DND-41 (cell line): ENCODE measurements around the gene ATP6V0E1.

Source experiments
- ATAC-seq: fragments of 200-7000 bp; cut with Tn5 transposase; 3 replicates; pipeline ENCODE4 v1.9.1; 2021; ENCODE audit warnings: low read depth; ENCODE audit not compliant: insufficient read depth
- DNase-seq: peaks from one replicate; pipeline ENCODE4 v3.0.0-alpha.2; 2020
- H2AFZ ChIP-seq: 2 replicates; pipeline ENCODE4 v1.6.0; 2012; ENCODE audit warnings: low read depth, low read length
- H3K27ac ChIP-seq: 2 replicates; pipeline ENCODE4 v1.5.1; 2012; ENCODE audit warnings: low read length, inconsistent platforms
- H3K27me3 ChIP-seq: fragments of 200-600 bp; sonication (generic); 2 replicates; pipeline ENCODE4 v1.6.0; 2012; ENCODE audit warnings: low read length, mild to moderate bottlenecking, inconsistent platforms; ENCODE audit not compliant: insufficient read depth, poor library complexity
- H3K36me3 ChIP-seq: 2 replicates; pipeline ENCODE4 v1.5.1; 2012; ENCODE audit warnings: low read length, inconsistent platforms; ENCODE audit not compliant: insufficient read depth
- H3K4me1 ChIP-seq: 2 replicates; pipeline ENCODE4 v1.5.1; 2012; ENCODE audit warnings: mild to moderate bottlenecking, low read length; ENCODE audit not compliant: insufficient read depth
- H3K4me2 ChIP-seq: 2 replicates; pipeline ENCODE4 v1.6.0; 2012; ENCODE audit warnings: mild to moderate bottlenecking, moderate library complexity, low read length, inconsistent platforms; ENCODE audit not compliant: insufficient read depth
- H3K4me3 ChIP-seq, 2 experiments: fragments of 200-600 bp in 1 of 2; shearing (Covaris generic) in 1 of 2; 2 replicates each; pipeline ENCODE4 v1.5.1; 2012 to 2016; ENCODE audit warnings: inconsistent platforms in 2 of 2, low read length in 2 of 2, mild to moderate bottlenecking in 2 of 2, low read depth in 1 of 2, moderate library complexity in 1 of 2
- H3K79me2 ChIP-seq: 2 replicates; pipeline ENCODE4 v1.6.0; 2012; ENCODE audit warnings: low read length, inconsistent platforms; ENCODE audit not compliant: insufficient read depth
- H3K9ac ChIP-seq: 2 replicates; pipeline ENCODE4 v1.6.0; 2012; ENCODE audit warnings: low read depth, mild to moderate bottlenecking, inconsistent platforms, low read length, moderate library complexity
- H3K9me3 ChIP-seq: 2 replicates; pipeline ENCODE4 v1.5.1; 2012; ENCODE audit warnings: low read length, moderate library complexity, mild to moderate bottlenecking, inconsistent platforms; ENCODE audit not compliant: insufficient read depth, severe bottlenecking
- H4K20me1 ChIP-seq: 2 replicates; pipeline ENCODE4 v1.6.0; 2012; ENCODE audit warnings: low read length; ENCODE audit not compliant: insufficient read depth
- CTCF ChIP-seq: IDR thresholded peaks from 2 replicates; pipeline ENCODE4 v1.5.1; 2012; ENCODE audit warnings: borderline replicate concordance, low read length, moderate library complexity, mild to moderate bottlenecking; ENCODE audit not compliant: poor library complexity, severe bottlenecking; ENCODE audit errors: extremely low read depth
- EZH2 ChIP-seq: IDR thresholded peaks from 3 replicates; pipeline ENCODE4 v1.6.1; 2012; ENCODE audit warnings: borderline replicate concordance, low read depth, mild to moderate bottlenecking, moderate library complexity, low read length, inconsistent platforms; ENCODE audit not compliant: severe bottlenecking

ATP6V0E1 gene

GRCh38 chr5:173018358-173018757, 34.8 kb downstream of the ATP6V0E1 start:
- H3K27me3 ChIP-seq, result no peaks in the 10 kb centered on the region
- no peak for ATAC-seq
- H3K9ac ChIP-seq, result no peak overlapping the region
- no peaks in the 10 kb centered on the region for H3K9me3 ChIP-seq
- H4K20me1 ChIP-seq, result peaks cover 54% of the 10 kb centered on the region
- H2AFZ ChIP-seq, result no peak overlapping the region
- H3K27ac ChIP-seq, result no peak overlapping the region
- H3K36me3 ChIP-seq, result peaks cover 35% of the 10 kb centered on the region
- DNase-seq, result no peak
- H3K79me2 ChIP-seq, result peaks cover 86% of the 10 kb centered on the region
- H3K4me3 ChIP-seq, result no peak overlapping the region
- TF ChIP-seq CTCF, result no peak
- no peak for TF ChIP-seq EZH2
- H3K4me1 ChIP-seq, result no peaks in the 10 kb centered on the region
- H3K4me2 ChIP-seq, result no peak overlapping the region

GRCh38 chr5:173020154-173020581, 36.6 kb downstream of the ATP6V0E1 start:
- Histone ChIP-seq H3K4me1 (no peaks in the 10 kb centered on the region), H3K27ac (no peak overlapping the region), H3K36me3 (peaks cover 41% of the 10 kb centered on the region), H2AFZ (no peak overlapping the region), H3K9ac (no peak overlapping the region), H3K4me2 (no peak overlapping the region), H3K4me3 (no peak overlapping the region), H3K27me3 (no peaks in the 10 kb centered on the region), H3K9me3 (no peaks in the 10 kb centered on the region), H3K79me2 (peaks cover 79% of the 10 kb centered on the region), H4K20me1 (peaks cover 40% of the 10 kb centered on the region)
- TF ChIP-seq CTCF (no peak), EZH2 (no peak)
- ATAC-seq (no peak), DNase-seq (no peak)

GRCh38 chr5:173020643-173021042, 37.1 kb downstream of the ATP6V0E1 start:
- no peak for DNase-seq
- Histone ChIP-seq H3K4me3 (no peak overlapping the region), H3K9ac (no peak overlapping the region), H3K36me3 (peaks cover 43% of the 10 kb centered on the region), H3K27me3 (no peaks in the 10 kb centered on the region), H2AFZ (no peak overlapping the region), H3K9me3 (no peaks in the 10 kb centered on the region), H4K20me1 (peaks cover 38% of the 10 kb centered on the region), H3K4me1 (no peaks in the 10 kb centered on the region), H3K79me2 (peaks cover 79% of the 10 kb centered on the region), H3K4me2 (no peak overlapping the region), H3K27ac (no peak overlapping the region)
- TF ChIP-seq EZH2 (no peak), CTCF (no peak)
- no peak for ATAC-seq

GRCh38 chr5:173025651-173026050, 42.1 kb downstream of the ATP6V0E1 start:
- Histone ChIP-seq H3K79me2 (peaks cover 77% of the 10 kb centered on the region), H3K4me2 (no peak overlapping the region)
- TF ChIP-seq CTCF (no peak), EZH2 (no peak)

More at GRCh38 chr5:173025651-173026050, 42.1 kb downstream of the ATP6V0E1 start:
- no peak overlapping the region for H3K27ac ChIP-seq
- no peak overlapping the region for H2AFZ ChIP-seq
- H3K36me3 ChIP-seq, result peaks cover 42% of the 10 kb centered on the region
- DNase-seq, result no peak
- no peak for ATAC-seq
- no peak overlapping the region for H3K9ac ChIP-seq
- no peak overlapping the region for H3K4me3 ChIP-seq
- H3K27me3 ChIP-seq, result no peaks in the 10 kb centered on the region
- H3K4me1 ChIP-seq, result no peaks in the 10 kb centered on the region
- no peaks in the 10 kb centered on the region for H3K9me3 ChIP-seq
- peaks cover 40% of the 10 kb centered on the region; the same call in 1 of the 2 replicates for H4K20me1 ChIP-seq
